Transverse colon (tissue), 3 donors: ENCODE measurements around the gene PEAR1.

Source experiments
- EP300 ChIP-seq: sonication (generic); formaldehyde crosslinking; IDR thresholded peaks from one replicate; pipeline ENCODE4 v1.6.1; 2017; ENCODE audit warnings: antibody characterized with exemption, low read depth
- POLR2A ChIP-seq: fragments of 450-650 bp; IDR thresholded peaks from one replicate; pipeline ENCODE4 v1.6.1; 2016; ENCODE audit warnings: antibody characterized with exemption, mild to moderate bottlenecking, moderate library complexity
- TF ChIP-seq, protein P1 (sequence below), 5 experiments: fragments of 200-600 bp in 3 of 5; fragments of 450-650 bp in 2 of 5; sonication (generic) in 3 of 5; IDR thresholded peaks; 1 replicate in 2 of 5; 2 replicates in 3 of 5; pipeline ENCODE4 v1.5.1; 2016 to 2017; ENCODE audit warnings: antibody characterized with exemption in 5 of 5, inconsistent platforms in 3 of 5, mild to moderate bottlenecking in 2 of 5, moderate library complexity in 1 of 5

- no peak for TF ChIP-seq POLR2A
- TF ChIP-seq, protein P1, sequence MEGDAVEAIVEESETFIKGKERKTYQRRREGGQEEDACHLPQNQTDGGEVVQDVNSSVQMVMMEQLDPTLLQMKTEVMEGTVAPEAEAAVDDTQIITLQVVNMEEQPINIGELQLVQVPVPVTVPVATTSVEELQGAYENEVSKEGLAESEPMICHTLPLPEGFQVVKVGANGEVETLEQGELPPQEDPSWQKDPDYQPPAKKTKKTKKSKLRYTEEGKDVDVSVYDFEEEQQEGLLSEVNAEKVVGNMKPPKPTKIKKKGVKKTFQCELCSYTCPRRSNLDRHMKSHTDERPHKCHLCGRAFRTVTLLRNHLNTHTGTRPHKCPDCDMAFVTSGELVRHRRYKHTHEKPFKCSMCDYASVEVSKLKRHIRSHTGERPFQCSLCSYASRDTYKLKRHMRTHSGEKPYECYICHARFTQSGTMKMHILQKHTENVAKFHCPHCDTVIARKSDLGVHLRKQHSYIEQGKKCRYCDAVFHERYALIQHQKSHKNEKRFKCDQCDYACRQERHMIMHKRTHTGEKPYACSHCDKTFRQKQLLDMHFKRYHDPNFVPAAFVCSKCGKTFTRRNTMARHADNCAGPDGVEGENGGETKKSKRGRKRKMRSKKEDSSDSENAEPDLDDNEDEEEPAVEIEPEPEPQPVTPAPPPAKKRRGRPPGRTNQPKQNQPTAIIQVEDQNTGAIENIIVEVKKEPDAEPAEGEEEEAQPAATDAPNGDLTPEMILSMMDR (IDR thresholded peaks at IDR 0.05): no peak
- TF ChIP-seq EP300: no peak
Measured at GRCh38 chr1:156844102-156844501, 49.4 kb upstream of the PEAR1 start.
